MCF 10A (cell line): ENCODE results near the gene CLSTN2. TPM values are rescaled to one million over a fixed set of nuclear protein-coding genes. Genes with fewer than 3 reads are reported as not detected.
"Not testable (repeated sequence)": the region's sequence is repeated elsewhere in the genome, so short reads cannot be mapped to it uniquely, and the experiment has no call there.

Experiments
- BruUV-seq: library from RNA; stranded (reverse); fragments of 400-500 nt; replicated peaks from 2 replicates; lab custom pipeline; 2021; lab: Mats Ljungman, UMichigan
- CTCF ChIA-PET: fragments of 300-600 bp; sonication (Branson Sonifier 250); formaldehyde crosslinking; extraction: SDS; loops from one replicate; lab custom pipeline; 2021; ENCODE audit warnings: antibody characterized with exemption, inconsistent platforms; lab: Yijun Ruan, JAX
- POLR2A ChIA-PET: fragments of 300-600, 350-650 bp; sonication (Branson Sonifier 250); formaldehyde crosslinking; extraction: SDS; loops from one replicate; lab custom pipeline; 2020; ENCODE audit warnings: antibody characterized with exemption, inconsistent platforms; lab: Yijun Ruan, JAX
- DNase-seq: peaks from one replicate; pipeline ENCODE4 v3.0.0-alpha.2; 2018; ENCODE audit not compliant: unreplicated experiment
- H3K27ac Mint-ChIP-seq: one replicate; pipeline ENCODE4 v1.8.0; 2022; ENCODE audit warnings: mild to moderate bottlenecking, low read depth, mixed read lengths; ENCODE audit not compliant: unreplicated experiment
- H3K27me3 Mint-ChIP-seq: one replicate; pipeline ENCODE4 v1.8.0; 2022; ENCODE audit warnings: mixed read lengths; ENCODE audit not compliant: insufficient read depth, unreplicated experiment
- H3K36me3 Mint-ChIP-seq: one replicate; pipeline ENCODE4 v1.8.0; 2022; ENCODE audit warnings: mild to moderate bottlenecking, moderate library complexity, mixed read lengths; ENCODE audit not compliant: insufficient read depth, unreplicated experiment
- H3K4me1 Mint-ChIP-seq: one replicate; pipeline ENCODE4 v1.8.0; 2022; ENCODE audit warnings: mixed read lengths; ENCODE audit not compliant: insufficient read depth, unreplicated experiment
- H3K4me3 Mint-ChIP-seq: one replicate; pipeline ENCODE4 v1.8.0; 2022; ENCODE audit warnings: mild to moderate bottlenecking, moderate library complexity, mixed read lengths; ENCODE audit not compliant: unreplicated experiment
- H3K9me3 Mint-ChIP-seq: one replicate; pipeline ENCODE4 v1.8.0; 2022; ENCODE audit warnings: mixed read lengths; ENCODE audit not compliant: unreplicated experiment
- intact Hi-C: fragments of 100-400 bp; cut with micrococcal nuclease; formaldehyde crosslinking; loops from 2 replicates; pipeline ENCODE4 v1.14.1; 2022
- total RNA-seq: library from RNA; stranded (reverse); gene quantifications from 2 replicates; pipeline ENCODE4 v1.2.3, GENCODE V29; 2022
- TF ChIP-seq, protein P1 (sequence below): fragments of 200-600 bp; IDR thresholded peaks from one replicate; pipeline ENCODE4 v1.8.0; 2022; ENCODE audit warnings: antibody characterized with exemption, mild to moderate bottlenecking; ENCODE audit not compliant: unreplicated experiment

Gene CLSTN2
- total RNA-seq, 1 experiment from 2014 or later = not detected

DNA sequence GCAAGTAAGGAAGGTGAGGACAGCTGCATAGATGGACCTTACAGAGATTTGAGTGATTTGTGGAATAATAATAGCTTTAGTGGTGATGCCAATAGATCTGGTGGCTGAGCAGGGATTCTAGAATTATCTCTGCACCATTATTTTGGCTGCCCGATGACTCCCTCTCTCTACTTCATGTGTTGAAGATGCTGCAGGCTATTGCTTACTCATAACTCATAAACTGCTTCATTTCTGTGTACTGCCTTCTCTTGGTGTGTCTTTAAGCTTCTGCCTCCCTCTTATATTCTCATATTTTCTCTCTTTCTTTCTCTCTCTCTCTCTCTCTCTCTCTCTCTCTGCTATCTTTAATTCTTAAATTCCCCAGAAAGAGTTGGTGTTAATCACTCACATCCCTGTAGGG lies 486.9 kb downstream of the CLSTN2 start:
- no peak overlapping the region for H3K4me3 Mint-ChIP-seq
- TF ChIP-seq, protein P1, sequence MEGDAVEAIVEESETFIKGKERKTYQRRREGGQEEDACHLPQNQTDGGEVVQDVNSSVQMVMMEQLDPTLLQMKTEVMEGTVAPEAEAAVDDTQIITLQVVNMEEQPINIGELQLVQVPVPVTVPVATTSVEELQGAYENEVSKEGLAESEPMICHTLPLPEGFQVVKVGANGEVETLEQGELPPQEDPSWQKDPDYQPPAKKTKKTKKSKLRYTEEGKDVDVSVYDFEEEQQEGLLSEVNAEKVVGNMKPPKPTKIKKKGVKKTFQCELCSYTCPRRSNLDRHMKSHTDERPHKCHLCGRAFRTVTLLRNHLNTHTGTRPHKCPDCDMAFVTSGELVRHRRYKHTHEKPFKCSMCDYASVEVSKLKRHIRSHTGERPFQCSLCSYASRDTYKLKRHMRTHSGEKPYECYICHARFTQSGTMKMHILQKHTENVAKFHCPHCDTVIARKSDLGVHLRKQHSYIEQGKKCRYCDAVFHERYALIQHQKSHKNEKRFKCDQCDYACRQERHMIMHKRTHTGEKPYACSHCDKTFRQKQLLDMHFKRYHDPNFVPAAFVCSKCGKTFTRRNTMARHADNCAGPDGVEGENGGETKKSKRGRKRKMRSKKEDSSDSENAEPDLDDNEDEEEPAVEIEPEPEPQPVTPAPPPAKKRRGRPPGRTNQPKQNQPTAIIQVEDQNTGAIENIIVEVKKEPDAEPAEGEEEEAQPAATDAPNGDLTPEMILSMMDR = no peak
- ChIA-PET CTCF (no interaction called here), POLR2A (no interaction called here)
- no TSS peak for BruUV-seq
- peak overlapping the region; percentile 92 for H3K27ac Mint-ChIP-seq
- no peaks in the 10 kb centered on the region for H3K36me3 Mint-ChIP-seq
- intact Hi-C loops = no loop called here
- no peak for DNase-seq
- no peaks in the 10 kb centered on the region for H3K9me3 Mint-ChIP-seq
- no peaks in the 10 kb centered on the region for H3K27me3 Mint-ChIP-seq
- peaks cover 30% of the 10 kb centered on the region for H3K4me1 Mint-ChIP-seq

DNA sequence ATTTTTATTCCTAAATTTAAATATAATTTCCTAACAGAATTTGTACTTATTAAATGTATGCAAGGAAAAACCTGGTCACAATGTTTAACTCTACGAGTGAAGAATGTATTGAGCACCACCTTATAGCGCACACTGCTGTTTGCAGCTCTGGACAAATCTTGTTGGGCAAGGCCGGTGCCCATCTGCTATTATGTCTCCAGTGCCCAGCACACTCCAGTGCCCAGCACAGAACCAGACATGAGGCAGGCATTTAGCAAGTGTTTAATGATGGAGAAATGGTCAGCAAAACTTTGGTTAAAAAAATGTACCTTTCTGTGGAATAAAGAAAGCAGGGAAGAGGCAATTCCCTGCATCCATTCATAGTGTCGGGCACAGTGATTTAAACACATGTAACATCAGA lies 488.2 kb downstream of the CLSTN2 start:
- H3K27me3 Mint-ChIP-seq = no peaks in the 10 kb centered on the region
- peak overlapping the region; percentile 92 for H3K27ac Mint-ChIP-seq
- H3K36me3 Mint-ChIP-seq = no peaks in the 10 kb centered on the region
- DNase-seq = no peak
- no TSS peak for BruUV-seq
- TF ChIP-seq, protein P1 = no peak
- H3K4me1 Mint-ChIP-seq = peaks cover 30% of the 10 kb centered on the region
- ChIA-PET POLR2A (no interaction called here), CTCF (interaction anchor here (1.4 kb wide), 1 partner anchor 63 kb away, joined by 3 read pairs; no protein-coding TSS in a partner anchor)
- intact Hi-C loops = no loop called here
- H3K4me3 Mint-ChIP-seq = no peak overlapping the region
- no peaks in the 10 kb centered on the region for H3K9me3 Mint-ChIP-seq

DNA sequence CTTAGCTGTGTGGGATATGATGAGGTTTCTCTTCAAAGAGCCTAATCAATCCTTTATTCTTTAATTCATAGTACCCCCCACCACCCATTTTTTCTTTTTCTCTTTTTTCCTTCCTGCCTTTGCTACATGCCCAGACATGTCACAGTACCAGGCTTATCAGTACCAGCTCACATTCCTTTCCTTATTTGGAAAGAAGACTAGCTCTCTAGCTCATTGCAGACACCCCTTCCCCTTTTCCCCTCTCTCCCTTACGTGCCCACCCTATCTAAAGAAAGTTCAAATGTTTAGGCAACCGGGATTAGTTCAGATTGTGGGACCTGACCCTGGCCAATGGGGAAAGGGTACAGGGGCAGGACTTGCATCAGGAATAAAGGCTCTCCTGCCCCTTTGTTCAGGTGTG lies 488.6 kb downstream of the CLSTN2 start:
- H3K9me3 Mint-ChIP-seq, H3K36me3 Mint-ChIP-seq, POLR2A ChIA-PET, DNase-seq, intact Hi-C loops, H3K4me3 Mint-ChIP-seq, BruUV-seq, H3K27me3 Mint-ChIP-seq: not testable (repeated sequence)
- Mint-ChIP-seq H3K4me1 (peaks cover 30% of the 10 kb centered on the region), H3K27ac (peak overlapping the region; percentile 92)
- CTCF ChIA-PET = interaction anchor here (0.6 to 1.4 kb wide), 2 partner anchors 63 to 203 kb away, joined by 3 read pairs; no protein-coding TSS in a partner anchor

DNA sequence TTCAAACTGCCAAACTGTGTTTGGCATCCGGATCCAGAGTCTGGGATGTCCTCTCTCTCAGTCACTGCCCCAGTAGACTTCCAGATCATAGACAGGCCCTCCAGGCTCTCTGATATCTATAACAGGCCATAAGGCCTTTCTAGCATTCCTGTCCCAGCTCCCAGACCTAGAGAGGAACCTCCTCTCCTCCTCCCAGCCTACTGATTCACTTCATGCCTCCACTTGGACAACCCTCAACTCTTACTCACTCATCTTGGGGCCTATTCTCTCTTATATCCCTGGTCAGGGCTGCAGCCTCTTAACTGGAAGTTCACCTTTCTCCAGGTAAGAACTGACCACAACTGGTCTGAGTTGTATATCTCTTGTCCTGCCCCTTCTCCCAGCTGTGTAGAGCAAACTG lies 489.2 kb downstream of the CLSTN2 start:
- intact Hi-C loops = no loop called here
- ChIA-PET CTCF (interaction anchor here (0.6 kb wide), 1 partner anchor 203 kb away, joined by 3 read pairs; no protein-coding TSS in a partner anchor), POLR2A (no interaction called here)
- Mint-ChIP-seq H3K27ac (peak overlapping the region; percentile 92), H3K4me1 (peaks cover 30% of the 10 kb centered on the region), H3K9me3 (no peaks in the 10 kb centered on the region), H3K36me3 (no peaks in the 10 kb centered on the region), H3K4me3 (no peak overlapping the region), H3K27me3 (no peaks in the 10 kb centered on the region)
- no TSS peak for BruUV-seq
- TF ChIP-seq, protein P1 = no peak
- no peak for DNase-seq

DNA sequence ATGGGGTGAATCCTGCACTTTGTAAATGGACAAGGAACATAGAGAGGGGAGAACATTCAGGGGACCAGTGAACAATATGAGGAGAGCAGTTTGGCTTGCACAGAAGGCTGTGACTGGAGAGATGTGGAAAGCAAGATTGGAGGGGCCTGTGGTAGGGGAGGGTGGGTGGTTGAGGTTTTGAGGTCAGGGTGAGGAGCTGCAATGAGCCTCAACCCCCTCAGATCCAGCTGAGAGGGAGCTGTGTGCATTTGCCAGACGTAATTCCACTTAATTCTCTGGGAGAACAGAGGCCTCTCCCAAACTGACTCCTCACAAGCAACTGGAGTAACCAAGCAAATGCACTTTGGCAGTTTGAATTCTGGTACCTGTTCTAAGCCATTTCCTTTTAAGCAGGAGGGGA lies 489.7 kb downstream of the CLSTN2 start:
- Mint-ChIP-seq H3K27ac (peak overlapping the region; percentile 92), H3K4me1 (peaks cover 30% of the 10 kb centered on the region), H3K9me3 (no peaks in the 10 kb centered on the region), H3K4me3 (no peak overlapping the region), H3K36me3 (no peaks in the 10 kb centered on the region), H3K27me3 (no peaks in the 10 kb centered on the region)
- no peak for DNase-seq
- CTCF ChIA-PET = interaction anchor here (0.7 to 0.9 kb wide), 2 partner anchors 75 to 196 kb away, joined by 3 to 5 read pairs; no protein-coding TSS in a partner anchor
- no TSS peak for BruUV-seq
- intact Hi-C loops = no loop called here
- POLR2A ChIA-PET = no interaction called here
- TF ChIP-seq, protein P1 = no peak
